Chondrocyte (in vitro differentiated cells): Measurements from ENCODE around the gene TPX2. TPM values are rescaled to one million over a fixed set of nuclear protein-coding genes. Genes with fewer than 3 reads are reported as not detected.

Source experiments
- DNase-seq: peaks from one replicate; pipeline ENCODE4 v3.0.0; 2021; ENCODE audit warnings: mixed read lengths, low spot score
- H3K27ac Mint-ChIP-seq: one replicate; pipeline ENCODE4 v1.8.0; 2021; ENCODE audit warnings: mild to moderate bottlenecking, moderate library complexity, mixed read lengths; ENCODE audit not compliant: unreplicated experiment
- H3K27me3 Mint-ChIP-seq: 2 replicates; pipeline ENCODE4 v1.8.0; 2021; ENCODE audit warnings: low read depth, mixed read lengths
- H3K36me3 Mint-ChIP-seq: 2 replicates; pipeline ENCODE4 v1.8.0; 2021; ENCODE audit warnings: low read depth, mixed read lengths
- H3K4me1 Mint-ChIP-seq: 2 replicates; pipeline ENCODE4 v1.8.0; 2021; ENCODE audit warnings: low read depth, mild to moderate bottlenecking, mixed read lengths
- H3K4me3 Mint-ChIP-seq: one replicate; pipeline ENCODE4 v1.8.0; 2021; ENCODE audit warnings: mild to moderate bottlenecking, moderate library complexity, mixed read lengths; ENCODE audit not compliant: unreplicated experiment
- H3K9me3 Mint-ChIP-seq: 2 replicates; pipeline ENCODE4 v1.8.0; 2021; ENCODE audit warnings: low read depth, mixed read lengths
- CTCF ChIP-seq: fragments of 200-600 bp; sonication (generic); IDR thresholded peaks from 2 replicates; pipeline ENCODE4 v1.5.0; 2021; ENCODE audit warnings: antibody characterized with exemption, mild to moderate bottlenecking, moderate library complexity
- total RNA-seq: library from RNA; stranded (reverse); gene quantifications from 3 replicates; pipeline ENCODE4 v1.2.1, GENCODE V29; 2021

TPX2 gene
- total RNA-seq, 1 donor from 2014 or later, result 49.6 TPM

GRCh38 chr20:31708736-31709534 lies 30.2 kb upstream of the TPX2 start:
- DNase-seq, result no peak
- peaks cover 24% of the 10 kb centered on the region for H3K36me3 Mint-ChIP-seq
- no peak for TF ChIP-seq CTCF
- H3K4me1 Mint-ChIP-seq, result peaks cover 71% of the 10 kb centered on the region
- peak overlapping the region; percentile 14 for H3K27ac Mint-ChIP-seq
- H3K9me3 Mint-ChIP-seq, result no peaks in the 10 kb centered on the region
- H3K27me3 Mint-ChIP-seq, result no peaks in the 10 kb centered on the region
- no peak overlapping the region for H3K4me3 Mint-ChIP-seq

- Mint-ChIP-seq H3K4me1 (peaks cover 71% of the 10 kb centered on the region), H3K27ac (no peak overlapping the region), H3K4me3 (no peak overlapping the region), H3K9me3 (no peaks in the 10 kb centered on the region), H3K36me3 (peaks cover 30% of the 10 kb centered on the region), H3K27me3 (no peaks in the 10 kb centered on the region)
- no peak for TF ChIP-seq CTCF
- no peak for DNase-seq
Observed at GRCh38 chr20:31709939-31710338, 29.2 kb upstream of the TPX2 start.

GRCh38 chr20:31710423-31711108 lies 28.5 kb upstream of the TPX2 start:
- Mint-ChIP-seq H3K4me1 (peaks cover 73% of the 10 kb centered on the region), H3K27ac (no peak overlapping the region), H3K4me3 (no peak overlapping the region), H3K36me3 (peaks cover 34% of the 10 kb centered on the region), H3K9me3 (no peaks in the 10 kb centered on the region), H3K27me3 (no peaks in the 10 kb centered on the region)
- no peak for DNase-seq
- TF ChIP-seq CTCF, result no peak

GRCh38 chr20:31711179-31712111 lies 27.6 kb upstream of the TPX2 start:
- no peak for DNase-seq
- H3K27me3 Mint-ChIP-seq, result no peaks in the 10 kb centered on the region
- peaks cover 82% of the 10 kb centered on the region for H3K4me1 Mint-ChIP-seq
- TF ChIP-seq CTCF, result no peak
- no peak overlapping the region for H3K4me3 Mint-ChIP-seq
- H3K27ac Mint-ChIP-seq, result peak overlapping the region; percentile 98
- no peaks in the 10 kb centered on the region for H3K9me3 Mint-ChIP-seq
- H3K36me3 Mint-ChIP-seq, result peaks cover 31% of the 10 kb centered on the region

- no peak for TF ChIP-seq CTCF
- H3K36me3 Mint-ChIP-seq, result peaks cover 31% of the 10 kb centered on the region
- no peaks in the 10 kb centered on the region for H3K9me3 Mint-ChIP-seq
- H3K4me1 Mint-ChIP-seq, result peaks cover 84% of the 10 kb centered on the region
- DNase-seq, result no peak
- peak overlapping the region; percentile 98 for H3K27ac Mint-ChIP-seq
- no peaks in the 10 kb centered on the region for H3K27me3 Mint-ChIP-seq
- H3K4me3 Mint-ChIP-seq, result peak overlapping the region; percentile 61
Observed at GRCh38 chr20:31712112-31712553, 27.0 kb upstream of the TPX2 start.
